Kidney tubule cell (primary cell): ENCODE measurements around the gene CCDC28A.

Experiments
- DNase-seq: peaks from one replicate; pipeline ENCODE4 v3.0.0-alpha.2; 2018; ENCODE audit warnings: low spot score

CCDC28A gene

GRCh38 chr6:138833816-138834539 lies 60.4 kb downstream of the CCDC28A start:
- DNase-seq = no peak

- peak; percentile 55 for DNase-seq
These were observed 63.7 kb downstream of the CCDC28A start for GRCh38 chr6:138837246-138837645.
